ENCODE measurements around the gene CRISPLD2.
A peak's percentile ranks its signal among the peaks of the same experiment; 100 is the strongest.
"Not testable (repeated sequence)": the region's sequence is repeated elsewhere in the genome, so short reads cannot be mapped to it uniquely, and the experiment has no call there.

CRISPLD2 gene

DNA sequence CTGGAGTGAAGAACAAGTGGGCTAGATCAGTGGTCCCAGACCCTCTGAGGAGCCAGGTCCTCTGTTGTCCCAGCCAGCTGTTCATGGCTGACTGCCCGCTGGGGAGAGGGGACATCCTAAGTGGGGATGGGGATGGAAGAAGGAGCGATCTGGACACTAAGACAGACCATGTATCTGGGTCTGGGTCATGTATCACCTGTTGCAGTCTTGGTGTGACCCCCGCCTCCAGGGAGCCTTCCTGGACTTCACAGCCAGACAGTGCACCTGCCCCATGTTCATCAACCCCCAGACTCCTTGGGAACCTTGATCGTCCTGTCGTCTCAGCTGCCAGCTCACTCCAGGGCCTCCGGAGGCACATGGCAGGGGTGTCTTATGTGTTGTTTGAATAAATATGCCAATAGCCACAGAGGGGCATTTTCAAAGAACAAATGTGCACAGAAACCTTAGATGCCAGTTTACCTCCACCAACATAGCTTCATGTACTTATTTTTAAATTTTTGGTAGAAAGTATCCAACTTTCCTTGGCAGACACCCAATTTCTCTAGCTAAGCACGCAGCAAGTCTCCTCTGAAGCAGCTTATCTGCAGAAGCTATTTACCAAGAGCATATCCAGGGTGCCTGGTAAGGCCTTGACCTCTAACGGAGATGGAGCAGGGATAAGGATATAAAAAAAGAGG lies 43.2 kb downstream of the CRISPLD2 start:
- no peak for DNase-seq

DNA sequence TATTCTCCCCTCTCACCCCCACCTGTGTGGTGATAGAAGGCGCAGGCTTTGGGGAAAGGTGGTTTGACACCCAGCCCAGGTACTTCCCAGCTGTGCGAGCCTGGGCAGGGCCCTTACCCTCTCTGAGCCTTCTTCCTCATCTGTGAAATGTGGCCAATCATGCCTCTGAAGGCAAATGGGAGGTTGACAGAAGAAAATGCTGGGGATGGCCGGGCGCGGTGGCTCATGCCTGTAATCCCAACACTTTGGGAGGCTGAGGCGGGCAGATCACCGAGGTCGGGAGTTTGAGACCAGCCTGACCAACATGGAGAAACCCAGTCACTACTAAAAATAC lies 43.7 kb downstream of the CRISPLD2 start:
- no peak for DNase-seq

DNA sequence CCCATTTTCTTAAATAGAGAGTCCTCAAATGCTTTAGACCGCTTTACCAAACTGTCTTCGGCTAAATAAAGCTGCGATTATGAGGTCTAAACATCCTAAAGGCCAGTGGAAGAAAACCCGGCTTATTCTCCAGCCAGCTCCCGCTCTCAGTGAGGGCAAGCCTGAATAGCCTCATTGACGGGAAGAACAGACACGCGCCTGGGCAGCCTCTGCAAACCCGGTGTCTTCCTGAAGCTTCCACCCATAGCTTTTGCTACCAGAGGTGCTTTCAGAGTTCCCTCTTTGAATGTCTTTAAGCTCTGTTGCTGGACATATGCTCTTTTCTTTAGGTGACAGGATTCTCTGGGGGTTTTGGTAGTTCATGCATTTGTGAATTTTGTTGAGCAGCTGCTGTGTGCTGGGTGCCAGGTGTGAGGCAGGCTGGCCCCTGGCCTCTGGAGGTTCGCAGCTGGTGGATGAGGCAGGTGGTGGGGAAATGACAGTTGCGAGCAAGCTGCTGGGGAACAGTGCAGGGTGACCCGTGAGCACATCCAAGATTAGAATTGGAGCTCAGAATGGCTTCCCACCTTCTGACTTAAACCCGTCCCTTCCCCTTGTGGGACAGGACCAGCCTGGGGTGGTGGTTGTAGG lies 44.7 kb downstream of the CRISPLD2 start:
- DNase-seq: peak; percentile 33 to 73

DNA sequence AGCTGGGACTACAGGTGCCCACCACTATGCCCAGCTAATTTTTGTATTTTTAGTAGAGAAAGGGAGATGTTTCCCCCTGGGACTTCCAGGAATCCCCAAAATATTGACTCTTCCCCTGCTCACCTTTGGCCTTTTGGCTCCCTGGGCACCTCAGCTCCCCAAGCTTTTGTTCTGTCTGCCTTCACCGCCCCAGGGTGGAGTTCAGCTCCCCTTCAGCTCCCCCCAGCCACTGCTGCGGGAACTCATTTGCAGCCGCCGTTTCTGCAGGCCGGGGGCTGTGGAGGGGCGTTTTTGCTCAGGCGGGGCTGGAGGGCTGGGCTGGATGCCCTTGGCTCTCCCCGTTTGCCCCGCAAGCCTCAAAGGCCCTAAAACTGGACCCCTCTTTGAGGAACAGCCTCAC lies 47.9 kb downstream of the CRISPLD2 start:
- no peak for DNase-seq

DNA sequence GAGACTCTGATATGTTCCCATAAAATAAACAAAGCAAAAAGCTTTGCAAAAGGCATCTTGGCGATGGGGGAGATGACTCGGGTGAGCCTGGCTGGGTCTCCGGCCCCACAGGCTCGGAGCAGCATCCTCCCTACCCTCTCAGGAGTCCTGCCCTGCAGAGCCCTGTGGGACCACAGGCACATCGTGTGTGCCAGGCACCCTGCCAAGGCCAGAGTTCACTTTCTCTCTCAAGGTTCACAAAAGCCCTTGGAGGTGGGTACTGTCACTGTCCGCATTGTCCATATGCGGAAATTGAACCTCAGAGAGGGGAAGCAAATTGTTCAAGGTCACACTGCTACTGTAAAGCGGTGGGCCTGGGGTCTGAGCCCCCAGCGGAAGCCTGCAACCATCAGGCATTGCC lies 48.5 kb downstream of the CRISPLD2 start:
- no peak for DNase-seq

DNA sequence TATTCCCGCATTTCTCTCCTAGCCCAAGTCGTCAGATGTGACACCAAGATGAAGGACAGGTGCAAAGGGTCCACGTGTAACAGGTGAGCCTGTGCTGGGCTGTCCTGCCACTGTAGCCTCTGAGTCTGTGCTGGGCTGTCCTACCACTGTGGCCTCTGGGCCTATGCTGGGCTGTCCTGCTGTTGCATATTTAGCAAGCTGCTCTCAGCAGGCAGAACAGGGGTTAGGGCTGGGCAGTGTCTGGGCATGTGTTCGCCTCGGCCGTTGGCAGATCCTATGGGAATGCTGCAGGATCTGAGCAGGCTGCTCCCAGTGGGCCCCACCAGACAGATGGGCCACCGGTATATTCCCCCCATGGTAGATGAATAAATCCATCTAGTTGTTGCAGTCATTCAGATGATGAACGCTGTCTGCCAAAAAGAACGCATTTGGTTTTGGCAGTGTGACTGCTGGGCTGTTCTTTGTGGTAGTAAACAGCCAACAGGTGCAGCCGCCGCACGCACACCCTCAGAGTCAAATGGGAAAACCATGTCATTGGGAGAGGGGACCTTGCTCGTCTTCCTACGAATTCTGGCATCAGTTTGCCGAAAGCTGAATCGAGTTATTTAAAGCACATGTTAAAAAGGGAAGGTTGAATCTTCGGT lies 49.2 kb downstream of the CRISPLD2 start:
- peak in 1 of 2 experiments; percentile 21 for DNase-seq

DNA sequence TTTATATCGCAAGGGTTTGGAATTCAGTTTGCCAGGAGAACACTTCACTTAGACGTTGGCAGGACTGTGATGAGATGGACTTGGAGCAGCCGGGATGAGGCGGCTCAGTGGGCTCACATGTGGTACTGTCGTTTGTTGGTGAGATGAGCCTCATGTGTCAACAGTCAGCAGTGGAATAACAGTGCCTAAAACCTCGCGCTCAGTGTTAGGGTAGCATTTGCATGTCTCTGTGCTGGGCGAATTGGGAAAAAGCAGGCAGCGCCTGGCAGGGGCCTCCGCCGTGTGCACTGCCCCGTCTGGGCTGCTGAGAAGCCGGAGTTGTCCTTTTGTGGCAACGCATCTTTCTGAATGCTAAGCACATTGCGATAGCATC lies 49.7 kb downstream of the CRISPLD2 start:
- no peak for DNase-seq

DNA sequence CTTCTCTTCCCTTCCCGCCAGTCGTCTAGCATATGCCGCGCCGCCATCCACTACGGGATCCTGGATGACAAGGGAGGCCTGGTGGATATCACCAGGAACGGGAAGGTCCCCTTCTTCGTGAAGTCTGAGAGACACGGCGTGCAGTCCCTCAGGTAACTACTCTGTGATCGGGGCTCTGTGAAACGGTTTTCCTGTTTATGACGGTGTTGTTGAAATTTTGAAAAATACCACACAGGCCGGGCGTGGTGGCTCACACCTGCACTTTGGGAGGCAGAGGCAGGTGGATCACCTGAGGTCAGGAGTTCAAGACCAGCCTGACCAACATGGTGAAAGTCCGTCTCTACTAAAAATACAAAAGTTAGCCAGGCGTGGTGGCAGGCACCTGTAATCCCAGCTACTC lies 53.2 kb downstream of the CRISPLD2 start:
- not testable (repeated sequence) for DNase-seq

DNA sequence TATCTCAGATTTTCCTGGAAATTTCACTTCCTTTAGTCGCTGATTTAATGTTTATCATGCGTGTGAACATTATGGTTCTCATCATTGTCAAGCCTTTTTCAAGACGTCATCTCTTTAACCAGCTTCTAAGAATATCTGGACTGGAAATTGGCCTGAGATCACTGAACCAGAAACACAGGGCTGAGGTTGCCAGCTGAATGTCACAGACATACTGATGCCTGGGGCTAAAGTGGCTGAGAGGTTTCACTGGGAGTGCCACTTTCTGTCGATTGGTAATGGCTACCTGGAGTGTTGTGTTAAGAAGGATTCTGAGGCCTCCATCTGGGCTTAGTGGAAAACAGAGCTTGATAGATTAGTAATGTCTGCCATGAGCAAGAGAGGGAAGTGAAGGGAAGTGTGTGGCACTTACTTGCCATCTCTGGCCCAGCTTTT lies 54.2 kb downstream of the CRISPLD2 start:
- no peak for DNase-seq

DNA sequence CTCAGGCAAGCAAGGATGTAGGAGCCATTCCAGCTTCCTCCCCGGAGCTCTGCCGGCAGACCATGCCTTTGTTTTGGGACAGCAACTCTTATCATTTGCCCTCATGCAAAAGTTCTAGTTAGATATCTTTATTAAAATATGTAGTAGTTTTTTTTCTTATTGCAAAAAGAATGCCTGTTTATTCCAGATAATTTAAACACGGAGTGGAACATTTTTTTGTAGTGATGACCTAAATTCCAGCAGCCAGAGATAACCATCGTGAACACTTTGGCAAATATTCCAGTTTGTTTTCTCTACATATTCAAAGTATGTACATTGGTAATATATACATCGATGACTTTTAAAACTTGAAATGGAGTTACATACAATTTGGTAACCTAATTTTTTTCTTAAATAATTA lies 54.8 kb downstream of the CRISPLD2 start:
- no peak for DNase-seq

DNA sequence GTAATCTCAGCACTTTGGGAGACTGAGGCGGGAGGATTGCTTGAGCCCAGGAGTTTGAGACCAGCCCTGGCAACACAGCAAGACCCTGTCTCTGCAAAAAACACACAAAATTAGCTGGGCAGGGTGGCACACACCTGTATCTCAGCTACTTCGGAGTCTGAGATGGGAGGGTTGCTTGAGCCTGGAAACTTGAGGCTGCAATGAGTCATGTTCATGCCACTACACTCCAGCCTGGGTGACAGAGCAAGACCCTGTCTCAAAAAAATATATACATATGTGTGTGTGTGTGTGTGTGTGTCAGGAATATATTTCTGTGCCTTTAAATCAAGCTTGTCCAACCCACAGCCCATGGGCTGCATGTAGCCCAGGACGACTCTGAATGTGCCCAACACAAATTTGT lies 55.2 kb downstream of the CRISPLD2 start:
- no peak for DNase-seq

DNA sequence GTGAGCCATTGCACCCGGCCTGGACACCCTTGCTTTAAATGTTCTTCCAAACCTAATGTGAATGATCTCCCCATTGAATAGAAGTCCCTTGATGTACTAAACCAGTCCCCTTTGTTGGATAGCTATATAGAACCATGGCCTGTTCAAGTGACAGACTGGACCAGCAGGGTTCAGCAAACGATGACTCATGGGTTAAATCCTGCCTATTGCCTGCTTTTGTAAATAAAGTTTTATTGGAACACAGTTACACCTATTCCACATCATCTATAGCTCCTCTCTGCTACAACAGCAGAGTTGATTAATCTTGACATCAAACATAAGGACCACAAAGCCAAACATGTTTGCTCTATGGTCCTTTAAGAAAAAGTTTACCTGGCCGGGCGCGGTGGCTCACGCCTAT lies 56.1 kb downstream of the CRISPLD2 start:
- DNase-seq: no peak

DNA sequence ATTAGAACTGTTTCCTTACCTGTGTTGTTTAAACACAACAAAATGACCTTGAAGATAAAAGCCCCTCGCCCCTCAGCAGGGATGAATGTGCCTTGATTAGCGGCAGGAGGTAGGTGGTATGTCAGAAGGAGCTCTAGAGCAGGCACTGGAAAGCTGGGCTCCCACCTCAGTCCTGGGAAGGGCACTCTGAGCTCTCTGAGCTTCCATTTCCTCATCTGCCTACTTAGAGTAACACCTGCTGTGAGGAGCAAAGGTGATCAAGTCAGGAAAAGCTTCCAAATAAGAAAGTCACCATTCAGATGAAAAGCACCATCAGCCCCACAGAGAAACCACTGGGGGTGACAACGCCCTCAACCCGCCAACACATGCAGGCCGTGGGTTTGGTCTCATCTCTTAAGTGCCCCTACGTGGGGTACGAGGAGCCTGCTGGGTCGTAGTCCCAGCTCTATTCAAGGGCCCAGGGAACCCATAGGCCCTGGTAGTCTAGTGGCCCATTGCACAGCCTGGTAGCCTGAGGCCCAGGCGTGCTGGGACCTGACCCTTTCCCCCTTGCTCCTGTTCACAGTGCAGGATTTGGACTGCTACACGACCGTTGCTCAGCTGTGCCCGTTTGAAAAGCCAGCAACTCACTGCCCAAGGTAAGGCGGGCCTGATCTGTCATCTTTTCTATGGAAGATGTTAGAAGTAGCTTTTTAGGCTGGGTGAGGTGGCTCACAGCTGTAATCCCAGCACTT lies 57.3 kb downstream of the CRISPLD2 start:
- DNase-seq: no peak

DNA sequence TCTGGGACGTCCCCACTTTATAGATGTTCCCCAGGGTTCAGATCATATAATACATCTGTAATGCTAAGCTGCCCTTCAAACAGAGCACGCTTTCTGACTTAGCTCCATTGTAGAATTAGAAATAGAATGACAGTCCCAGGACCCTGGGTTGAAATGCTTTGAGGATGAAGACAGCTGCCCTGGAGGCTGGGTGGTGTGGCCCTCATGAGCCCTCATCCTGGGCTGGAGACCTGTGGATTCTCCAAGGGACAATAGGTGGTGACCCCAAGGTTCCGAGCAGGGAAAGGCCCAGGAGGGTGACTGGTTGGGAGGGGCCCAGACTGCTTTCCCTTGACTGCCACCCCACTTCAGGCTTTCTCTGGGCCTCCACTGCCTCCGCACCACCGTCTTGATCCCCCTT lies 59.0 kb downstream of the CRISPLD2 start:
- no peak for DNase-seq

DNA sequence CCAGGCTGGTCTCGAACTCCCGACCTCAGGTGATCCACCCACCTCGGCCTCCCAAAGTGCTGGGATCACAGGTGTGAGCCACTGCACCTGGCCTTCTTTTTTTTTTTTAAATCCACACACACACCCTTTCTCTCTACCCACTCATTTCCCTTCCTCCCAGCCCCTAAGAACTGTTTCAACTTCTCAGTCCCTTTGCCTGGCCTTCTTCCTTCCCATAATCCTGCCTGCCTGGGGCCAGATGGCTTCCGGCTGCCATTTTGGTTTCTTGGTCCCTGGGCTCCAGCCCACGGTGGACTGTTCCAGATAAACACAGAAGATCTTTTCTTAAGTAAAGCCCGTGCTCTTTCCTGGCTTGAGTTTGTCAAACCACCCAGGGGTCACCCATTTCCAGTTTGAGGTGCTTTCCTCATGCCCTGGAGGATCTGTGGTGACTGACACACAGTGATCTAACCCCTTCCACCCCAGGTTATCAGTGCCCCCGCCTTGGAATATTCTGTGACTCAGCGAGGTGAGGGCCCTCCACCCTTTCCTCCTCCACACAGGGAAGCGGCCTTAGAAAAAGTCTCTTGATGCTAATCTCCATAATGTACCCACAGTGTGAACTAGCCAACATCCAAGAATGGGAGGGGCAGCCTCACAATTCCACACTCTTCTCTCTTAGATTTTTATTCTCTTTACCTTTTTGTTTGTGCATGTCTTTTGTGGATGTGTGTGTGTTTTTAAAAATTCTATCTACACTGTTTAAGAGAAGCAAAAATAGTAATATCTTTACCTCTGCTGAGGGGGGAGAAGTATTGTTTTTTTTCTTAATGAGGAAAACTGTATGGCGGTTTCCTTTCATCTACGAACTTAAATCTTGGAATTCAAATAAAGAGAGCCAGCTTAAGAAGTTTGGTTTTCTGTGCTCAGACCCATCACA lies 60.0 kb downstream of the CRISPLD2 start:
- no peak for DNase-seq

DNA sequence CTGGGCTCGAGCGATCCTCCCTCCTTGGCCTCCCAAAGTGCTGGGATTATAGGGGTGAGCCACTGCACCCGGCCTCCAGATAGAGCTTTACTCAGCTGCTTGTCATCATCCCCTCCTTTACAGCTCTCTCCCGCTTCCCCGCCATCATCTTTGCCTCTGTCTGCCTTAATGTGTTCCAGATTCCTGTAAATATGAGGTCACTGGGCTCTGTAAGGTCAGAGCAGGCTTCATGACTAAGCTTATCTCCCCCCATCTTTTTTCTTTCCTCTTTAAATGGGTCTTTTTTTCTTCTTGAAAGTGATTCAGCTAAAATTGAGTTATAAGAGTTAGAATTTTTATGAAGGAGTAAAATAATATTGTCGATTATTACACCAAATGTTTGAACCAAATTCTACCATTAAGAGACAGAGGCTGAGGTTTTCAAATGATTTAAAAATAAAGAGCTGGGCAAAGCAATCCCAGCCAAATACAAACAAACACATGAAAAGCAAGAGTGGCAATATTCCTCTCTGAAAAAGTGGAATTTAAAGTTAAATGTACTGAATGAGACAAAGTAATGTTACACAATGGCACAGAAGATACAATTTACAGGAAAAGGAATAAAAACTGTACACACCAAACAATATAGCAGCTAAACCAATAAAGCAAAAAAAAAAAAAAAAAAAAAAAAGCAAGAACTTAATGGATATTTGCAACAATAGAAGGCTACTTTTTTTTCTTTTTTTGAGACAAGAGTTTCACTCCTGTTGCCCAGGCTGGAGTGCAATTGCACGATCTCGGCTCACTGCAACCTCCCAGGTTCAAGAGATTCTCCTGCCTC lies 62.1 kb downstream of the CRISPLD2 start:
- no peak for DNase-seq

DNA sequence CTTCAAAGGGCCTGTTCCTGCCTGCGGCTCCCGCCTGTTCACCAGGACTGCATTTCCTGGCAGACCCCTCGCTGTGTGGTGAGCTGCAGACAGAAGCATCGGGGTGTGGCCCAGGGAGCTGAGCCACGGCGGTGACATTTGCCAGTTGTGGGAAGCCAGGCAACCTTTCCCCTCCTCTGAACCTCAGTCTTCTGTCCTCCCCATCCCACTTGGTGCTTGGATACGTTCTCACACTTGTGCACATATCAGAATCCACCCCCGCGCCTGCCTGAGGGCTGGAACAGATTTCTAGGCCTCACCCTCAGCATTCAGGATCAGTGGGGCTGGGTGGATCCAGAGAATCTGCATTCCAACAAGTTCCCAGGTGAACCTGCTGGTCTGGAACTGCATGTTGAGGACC lies 63.5 kb downstream of the CRISPLD2 start:
- no peak for DNase-seq

DNA sequence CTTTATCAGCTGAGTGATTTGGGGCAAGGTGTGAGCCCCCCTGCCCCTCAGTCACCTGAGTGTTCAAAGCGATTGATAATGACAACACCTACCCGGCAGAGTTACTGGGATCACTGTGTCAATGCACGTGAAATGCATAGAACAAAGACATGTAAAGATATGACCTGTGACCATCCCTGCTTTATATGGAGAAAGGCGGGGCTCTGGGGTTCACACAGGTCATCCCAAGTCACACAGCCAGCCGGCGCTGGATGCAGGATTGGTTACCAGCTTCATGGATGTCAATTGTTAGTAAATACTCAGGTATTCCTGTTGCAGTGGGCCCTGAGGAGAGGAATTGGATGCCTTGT lies 64.4 kb downstream of the CRISPLD2 start:
- no peak for DNase-seq

DNA sequence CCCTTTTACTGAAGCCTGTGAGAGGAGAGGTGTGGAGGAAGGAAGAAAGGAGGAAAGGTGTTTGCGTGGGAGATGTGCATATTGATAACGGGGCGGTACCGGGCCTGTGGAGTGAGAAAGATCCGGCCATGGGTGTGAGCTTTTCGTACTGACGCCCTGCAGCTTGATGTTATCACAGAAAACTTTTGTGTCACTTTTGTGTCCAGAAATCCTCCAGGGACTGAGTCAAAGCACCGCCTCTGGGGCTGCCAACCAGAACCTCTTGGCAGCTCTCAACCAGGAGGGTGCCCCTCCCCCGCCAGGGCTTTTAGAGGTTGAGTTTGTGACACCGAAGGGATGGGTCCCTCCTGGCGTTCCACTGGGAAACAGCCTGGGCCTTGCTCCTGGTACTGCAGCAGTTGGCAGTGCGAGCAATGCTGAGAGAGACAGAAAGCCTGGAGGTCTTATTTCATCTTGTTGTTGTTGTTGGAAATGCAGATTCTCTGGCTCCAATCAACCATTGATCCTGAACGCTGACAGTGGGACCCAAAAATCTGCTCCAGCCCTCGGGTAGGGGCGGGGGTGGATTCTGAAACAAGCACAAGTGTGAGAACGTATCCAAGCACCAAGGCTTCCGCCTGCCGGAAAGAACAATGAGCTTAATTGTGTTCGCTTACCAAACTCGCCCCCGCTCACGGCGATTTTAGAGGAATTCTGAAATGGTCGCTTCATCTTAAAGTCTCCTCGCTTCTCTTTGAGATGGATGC lies 65.0 kb downstream of the CRISPLD2 start:
- no peak for DNase-seq

DNA sequence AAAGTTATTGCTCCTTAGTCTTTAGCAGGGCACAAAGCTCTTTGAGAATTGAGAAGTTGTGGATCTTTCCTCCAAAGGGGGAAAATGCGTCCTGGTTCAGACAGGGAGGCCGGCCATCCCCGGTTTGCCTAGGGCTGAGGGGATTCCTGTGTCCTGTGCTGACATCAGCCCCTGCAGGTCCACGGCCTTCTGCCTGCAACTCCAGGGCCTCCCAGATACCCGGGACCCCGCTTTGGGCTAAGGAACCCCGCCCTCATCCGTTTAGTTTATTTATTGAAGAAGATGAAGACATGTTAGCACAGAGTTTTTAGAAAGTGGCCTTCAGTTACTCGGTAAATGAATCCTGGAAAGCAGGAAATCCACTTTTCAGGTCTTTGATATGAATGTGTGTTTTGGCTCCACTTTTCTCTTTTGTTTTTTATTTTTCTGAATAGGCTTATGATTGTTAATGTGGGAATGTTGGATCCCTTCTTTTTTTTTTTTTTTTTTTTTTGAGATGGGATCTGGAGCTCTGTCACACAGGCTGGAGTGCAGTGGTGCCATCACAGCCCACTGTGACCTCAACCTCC lies 65.6 kb downstream of the CRISPLD2 start:
- no peak for DNase-seq
